ENCODE measurements around the gene PRSS57. TPM values are rescaled to one million over a fixed set of nuclear protein-coding genes. Genes with fewer than 3 reads are reported as not detected.

Gene PRSS57
- total RNA-seq, 2 donors from 2014 or later = not detected

GRCh38 chr19:657611-658010 lies 37.6 kb downstream of the PRSS57 start:
- Histone ChIP-seq H3K27me3 (no peaks in the 10 kb centered on the region), H3K9ac (ENCODE audit: low read depth in 2 of 2, low read length in 2 of 2) (peak overlapping the region in 1 of 2 donors; percentile 50), H3K36me3 (peaks cover 10% of the 10 kb centered on the region), H3K27ac (no peak overlapping the region), H3K9me3 (no peaks in the 10 kb centered on the region), H3K4me3 (no peak overlapping the region), H3K4me1 (peaks cover 28% of the 10 kb centered on the region)
- TF ChIP-seq CTCF (IDR thresholded peaks at IDR 0.05) = no peak
- no peak for DNase-seq
- intact Hi-C loops (cut with DNase I) = no loop called here

GRCh38 chr19:656751-657559 lies 38.3 kb downstream of the PRSS57 start:
- H3K27ac ChIP-seq = no peak overlapping the region
- H3K4me3 ChIP-seq = no peak overlapping the region
- intact Hi-C loops (cut with DNase I) = no loop called here
- H3K36me3 ChIP-seq = peaks cover 10% of the 10 kb centered on the region
- TF ChIP-seq CTCF (IDR thresholded peaks at IDR 0.05) = no peak
- no peaks in the 10 kb centered on the region for H3K9me3 ChIP-seq
- H3K9ac ChIP-seq (ENCODE audit: low read depth in 2 of 2, low read length in 2 of 2) = no peak overlapping the region
- H3K27me3 ChIP-seq = no peaks in the 10 kb centered on the region
- DNase-seq = no peak
- H3K4me1 ChIP-seq = peaks cover 28% of the 10 kb centered on the region

GRCh38 chr19:655691-656090 lies 39.6 kb downstream of the PRSS57 start:
- H3K27ac ChIP-seq = no peak overlapping the region
- peaks cover 23% of the 10 kb centered on the region for H3K4me1 ChIP-seq
- H3K36me3 ChIP-seq = peaks cover 10% of the 10 kb centered on the region
- TF ChIP-seq CTCF (IDR thresholded peaks at IDR 0.05) = no peak
- no peaks in the 10 kb centered on the region for H3K27me3 ChIP-seq
- intact Hi-C loops (cut with DNase I) = no loop called here
- H3K4me3 ChIP-seq = no peak overlapping the region
- no peak overlapping the region for H3K9ac ChIP-seq (ENCODE audit: low read depth in 2 of 2, low read length in 2 of 2)
- DNase-seq = no peak
- no peaks in the 10 kb centered on the region for H3K9me3 ChIP-seq

GRCh38 chr19:653425-653824 lies 41.8 kb downstream of the PRSS57 start:
- H3K4me1 ChIP-seq = peaks cover under 1% of the 10 kb centered on the region
- H3K27me3 ChIP-seq = no peaks in the 10 kb centered on the region
- peaks cover 7% of the 10 kb centered on the region for H3K36me3 ChIP-seq
- no peak overlapping the region for H3K9ac ChIP-seq (ENCODE audit: low read depth in 2 of 2, low read length in 2 of 2)
- no peak overlapping the region for H3K27ac ChIP-seq
- intact Hi-C loops (cut with DNase I) = no loop called here
- no peak overlapping the region for H3K4me3 ChIP-seq
- no peak for DNase-seq
- H3K9me3 ChIP-seq = no peaks in the 10 kb centered on the region
- no peak for TF ChIP-seq CTCF (IDR thresholded peaks at IDR 0.05)

- Histone ChIP-seq H3K27me3 (no peaks in the 10 kb centered on the region), H3K9ac (ENCODE audit: low read depth in 2 of 2, low read length in 2 of 2) (no peak overlapping the region), H3K4me3 (no peak overlapping the region), H3K36me3 (peaks cover 6% of the 10 kb centered on the region), H3K27ac (no peak overlapping the region), H3K4me1 (no peaks in the 10 kb centered on the region), H3K9me3 (no peaks in the 10 kb centered on the region)
- intact Hi-C loops (cut with DNase I) = no loop called here
- no peak for TF ChIP-seq CTCF (IDR thresholded peaks at IDR 0.05)
- DNase-seq = no peak
Observed at GRCh38 chr19:652467-653389, 42.5 kb downstream of the PRSS57 start.

All from colonic mucosa (tissue), 4 donors.